A549 (cell line): ENCODE results near the gene MPHOSPH6. TPM values are rescaled to one million over a fixed set of nuclear protein-coding genes. Genes with fewer than 3 reads are reported as not detected.
"Not testable (repeated sequence)": the region's sequence is repeated elsewhere in the genome, so short reads cannot be mapped to it uniquely, and the experiment has no call there.

ENCODE experiments used
- ATAC-seq, 2 experiments: fragments of 200-7000 bp in 1 of 2; fragments of >200 bp in 1 of 2; cut with Nextera tagmentation in 1 of 2; cut with Tn5 transposase in 1 of 2; 3 replicates each; pipeline versions ENCODE4 v1.8.0 to v1.9.1; 2018 to 2020; ENCODE audit warnings: mild to moderate bottlenecking in 1 of 2, moderate library complexity in 1 of 2
- CTCF ChIA-PET: fragments of 300-600 bp; sonication (Branson Sonifier 250); formaldehyde crosslinking; extraction: SDS; loops from one replicate; lab custom pipeline; 2021; ENCODE audit warnings: antibody characterized with exemption, inconsistent platforms; lab: Yijun Ruan, JAX
- POLR2A ChIA-PET: fragments of 350-600 bp; formaldehyde crosslinking; extraction: SDS; loops from one replicate; lab custom pipeline; 2021; ENCODE audit warnings: antibody characterized with exemption, inconsistent platforms; lab: Yijun Ruan, JAX
- DNase-seq, 2 experiments: peaks; one replicate each; pipeline versions ENCODE4 v3.0.0 to v3.0.0-alpha.2; 2011 to 2016; ENCODE audit warnings: low read depth in 1 of 2, low spot score in 1 of 2
- FAIRE-seq: peaks from 2 replicates; lab custom pipeline; 2011; peaks lifted over from hg19 to GRCh38; lab: Jason Lieb, UNC
- H3K27ac ChIP-seq, 2 experiments: fragments of >200 bp; sonication (Bioruptor Twin); formaldehyde crosslinking; 3 replicates each; pipeline ENCODE4 v1.5.1; 2016 to 2017
- H3K4me1 ChIP-seq: fragments of >200 bp; sonication (Bioruptor Twin); formaldehyde crosslinking; 3 replicates; pipeline ENCODE4 v1.6.1; 2016
- H3K4me2 ChIP-seq: fragments of >200 bp; sonication (Bioruptor Twin); formaldehyde crosslinking; 3 replicates; pipeline ENCODE4 v1.6.1; 2016
- H3K4me3 ChIP-seq: fragments of >200 bp; sonication (Bioruptor Twin); formaldehyde crosslinking; 3 replicates; pipeline ENCODE4 v1.5.1; 2016
- H3K9me3 ChIP-seq: fragments of >200 bp; sonication (Bioruptor Twin); formaldehyde crosslinking; 3 replicates; pipeline ENCODE4 v1.6.1; 2016
- CBX2 ChIP-seq: fragments of 200-600 bp; sonication (generic); IDR thresholded peaks from 2 replicates; pipeline ENCODE4 v1.6.1; 2016; ENCODE audit warnings: low read depth, mild to moderate bottlenecking, borderline replicate concordance
- CBX8 ChIP-seq: fragments of 200-600 bp; sonication (generic); IDR thresholded peaks from 2 replicates; pipeline ENCODE4 v1.6.1; 2016
- CEBPB ChIP-seq, 2 experiments: fragments of >200 bp in 1 of 2; sonication (Bioruptor Twin) in 1 of 2; formaldehyde crosslinking in 1 of 2; IDR thresholded peaks; 2 replicates each; pipeline ENCODE4 v1.6.1; 2012 to 2016
- EHF ChIP-seq: fragments of 250-450 bp; sonication (Bioruptor Pico); IDR thresholded peaks from 2 replicates; pipeline ENCODE4 v1.5.0; 2020; ENCODE audit warnings: mild to moderate bottlenecking
- EP300 ChIP-seq, 2 experiments: fragments of >200 bp; sonication (Bioruptor Twin); formaldehyde crosslinking; IDR thresholded peaks; 2 replicates in 1 of 2; 3 replicates in 1 of 2; pipeline ENCODE4 v1.6.1; 2016 to 2017
- FOSL2 ChIP-seq, 2 experiments: fragments of 450-650 bp in 1 of 2; fragments of >200 bp in 1 of 2; sonication (Bioruptor Twin) in 1 of 2; formaldehyde crosslinking; IDR thresholded peaks; 2 replicates each; pipeline versions ENCODE4 v1.5.0 to v1.6.1; 2016 to 2020; ENCODE audit warnings: mild to moderate bottlenecking in 1 of 2, moderate library complexity in 1 of 2
- FOXS1 ChIP-seq: fragments of 250-450 bp; sonication (Bioruptor Pico); IDR thresholded peaks from 2 replicates; pipeline ENCODE4 v1.5.0; 2020; ENCODE audit warnings: mild to moderate bottlenecking, moderate library complexity
- GATA3 ChIP-seq: IDR thresholded peaks from 2 replicates; pipeline ENCODE4 v1.6.1; 2012; ENCODE audit warnings: borderline replicate concordance
- HOXB13 ChIP-seq: fragments of 250-450 bp; sonication (Bioruptor Pico); IDR thresholded peaks from 2 replicates; pipeline ENCODE4 v1.5.0; 2020; ENCODE audit warnings: low read depth, mild to moderate bottlenecking, moderate library complexity
- HOXB5 ChIP-seq: fragments of 250-450 bp; sonication (Bioruptor Pico); IDR thresholded peaks from 2 replicates; pipeline ENCODE4 v1.5.0; 2020; ENCODE audit warnings: mild to moderate bottlenecking, moderate library complexity
- KDM5A ChIP-seq: fragments of 200-600 bp; sonication (generic); IDR thresholded peaks from 2 replicates; pipeline ENCODE4 v1.6.1; 2016; ENCODE audit warnings: antibody characterized with exemption, mild to moderate bottlenecking
- MAFK ChIP-seq: fragments of 450-650 bp; IDR thresholded peaks from 2 replicates; pipeline ENCODE4 v1.6.1; 2014; ENCODE audit not compliant: partially characterized antibody
- NFE2L2 ChIP-seq: fragments of 150-350 bp; conservative IDR thresholded peaks from 2 replicates; pipeline ENCODE4 v1.6.1; 2014; ENCODE audit warnings: low read length
- NR3C1 ChIP-seq: fragments of >200 bp; sonication (Bioruptor Twin); formaldehyde crosslinking; IDR thresholded peaks from 3 replicates; pipeline ENCODE4 v1.6.1; 2017
- POLR2A ChIP-seq: IDR thresholded peaks from 2 replicates; pipeline ENCODE4 v1.6.1; 2012; ENCODE audit warnings: mild to moderate bottlenecking, low read length
- POLR2AphosphoS2 ChIP-seq: conservative IDR thresholded peaks from 2 replicates; pipeline ENCODE4 v1.6.1; 2012; ENCODE audit warnings: low read length, improper control_type of control experiment, inconsistent platforms
- RAD21 ChIP-seq, 2 experiments: fragments of >200 bp in 1 of 2; sonication (Bioruptor Twin) in 1 of 2; formaldehyde crosslinking in 1 of 2; IDR thresholded peaks in 1 of 2; conservative IDR thresholded peaks in 1 of 2; 2 replicates in 1 of 2; 3 replicates in 1 of 2; pipeline ENCODE4 v1.6.1; 2012 to 2018; ENCODE audit warnings: inconsistent platforms in 1 of 2
- RARB ChIP-seq: fragments of 250-450 bp; sonication (Bioruptor Pico); IDR thresholded peaks from 2 replicates; pipeline ENCODE4 v1.8.0; 2021; ENCODE audit warnings: mild to moderate bottlenecking, moderate library complexity
- RFX5 ChIP-seq: fragments of 450-650 bp; IDR thresholded peaks from 2 replicates; pipeline ENCODE4 v1.7.1; 2014; ENCODE audit warnings: antibody characterized with exemption, mild to moderate bottlenecking, moderate library complexity
- RNF2 ChIP-seq: fragments of 200-600 bp; sonication (generic); IDR thresholded peaks from 2 replicates; pipeline ENCODE4 v1.6.1; 2016; ENCODE audit warnings: low read depth, mild to moderate bottlenecking, antibody characterized with exemption, moderate library complexity, borderline replicate concordance
- TP53 ChIP-seq: fragments of 250-450 bp; sonication (Bioruptor Pico); IDR thresholded peaks from 2 replicates; pipeline ENCODE4 v1.5.0; 2021; ENCODE audit warnings: mild to moderate bottlenecking, moderate library complexity
- ZC3H11A ChIP-seq: fragments of 450-650 bp; IDR thresholded peaks from 2 replicates; pipeline ENCODE4 v1.6.1; 2014; ENCODE audit warnings: antibody characterized with exemption, mild to moderate bottlenecking
- ZFP36 ChIP-seq: fragments of 450-650 bp; IDR thresholded peaks from 2 replicates; pipeline ENCODE4 v1.6.1; 2014; ENCODE audit warnings: borderline replicate concordance; ENCODE audit not compliant: partially characterized antibody
- ZSCAN20 ChIP-seq: fragments of 250-450 bp; sonication (Bioruptor Pico); IDR thresholded peaks from 2 replicates; pipeline ENCODE4 v1.8.0; 2022; ENCODE audit warnings: mild to moderate bottlenecking, moderate library complexity
- WGBS: methylation state at CpG from one replicate; pipeline ENCODE4 v1.1.6; 2017; ENCODE audit errors: missing lambda C conversion rate; 5-methylcytosine and 5-hydroxymethylcytosine counted together
- polyA plus RNA-seq, 4 experiments: library from polyadenylated mRNA; depleted of rRNA in 3 of 4; stranded (reverse); fragments of >200 nt; fragmentation: RNase III in 1 of 4; extraction: RNeasy Plus Mini Kit Qiagen cat#74134 plus additional on column Dnase treatment in 1 of 4; gene quantifications; 2 replicates in 3 of 4; 3 replicates in 1 of 4; pipeline ENCODE4 v1.2.3, GENCODE V29; 2011 to 2017
- TF ChIP-seq, protein P1 (sequence below): IDR thresholded peaks from 2 replicates; pipeline ENCODE4 v1.6.1; 2012
- TF ChIP-seq, protein P2 (sequence below): fragments of 250-450 bp; sonication (Bioruptor Pico); IDR thresholded peaks from 2 replicates; pipeline ENCODE4 v1.5.0; 2020; ENCODE audit warnings: low read depth, mild to moderate bottlenecking, moderate library complexity
- TF ChIP-seq, protein P3 (sequence below): IDR thresholded peaks from 2 replicates; pipeline ENCODE4 v1.6.1; 2012; ENCODE audit warnings: low read depth, borderline replicate concordance

MPHOSPH6 gene
- polyA plus RNA-seq, 2 of the 4 experiments (the other 2 are of a cell fraction), result 43.7 to 49.4 TPM

DNA sequence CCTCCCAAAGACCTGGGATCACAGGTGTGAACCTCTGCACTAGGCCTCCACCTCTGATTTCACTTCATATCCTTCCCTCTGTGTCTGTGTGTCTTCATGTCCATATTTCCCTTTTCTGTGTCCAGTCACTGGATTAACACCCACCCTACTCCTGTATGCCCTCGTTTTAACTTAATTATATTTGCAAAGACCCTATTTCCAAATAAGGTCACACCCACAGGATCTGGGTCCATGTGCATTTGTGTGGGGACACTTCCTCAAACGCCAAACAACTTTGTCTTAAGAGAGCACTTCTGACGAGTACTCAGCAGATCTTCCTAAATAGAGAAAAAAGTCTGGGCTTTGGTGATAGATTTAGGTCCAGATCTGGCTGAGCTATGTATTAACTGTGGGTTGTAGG lies 56.3 kb downstream of the MPHOSPH6 start:
- H3K9me3 ChIP-seq, result no peaks in the 10 kb centered on the region
- no peak overlapping the region for H3K4me2 ChIP-seq
- ChIA-PET CTCF (interaction anchor here (0.6 kb wide), 1 partner anchor 858 kb away, joined by 3 read pairs; no protein-coding TSS in a partner anchor), POLR2A (no interaction called here)
- WGBS, result 21% methylated on average over 3 of the region's 3 CpGs
- no peak overlapping the region for H3K27ac ChIP-seq
- H3K4me3 ChIP-seq, result no peak overlapping the region
- FAIRE-seq, result no peak
- no peak for DNase-seq
- TF ChIP-seq RARB (CRISPR knock-in tag) (no peak), MAFK (no peak), NFE2L2 (no peak), POLR2AphosphoS2 (no peak), HOXB13 (CRISPR knock-in tag) (no peak), NR3C1 (no peak), GATA3 (no peak), ZSCAN20 (CRISPR knock-in tag) (no peak), HOXB5 (CRISPR knock-in tag) (no peak), FOXS1 (CRISPR knock-in tag) (no peak), ZC3H11A (no peak), KDM5A (no peak)
- TF ChIP-seq, protein P1, sequence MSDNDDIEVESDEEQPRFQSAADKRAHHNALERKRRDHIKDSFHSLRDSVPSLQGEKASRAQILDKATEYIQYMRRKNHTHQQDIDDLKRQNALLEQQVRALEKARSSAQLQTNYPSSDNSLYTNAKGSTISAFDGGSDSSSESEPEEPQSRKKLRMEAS, result no peak
- TF ChIP-seq, protein P2, sequence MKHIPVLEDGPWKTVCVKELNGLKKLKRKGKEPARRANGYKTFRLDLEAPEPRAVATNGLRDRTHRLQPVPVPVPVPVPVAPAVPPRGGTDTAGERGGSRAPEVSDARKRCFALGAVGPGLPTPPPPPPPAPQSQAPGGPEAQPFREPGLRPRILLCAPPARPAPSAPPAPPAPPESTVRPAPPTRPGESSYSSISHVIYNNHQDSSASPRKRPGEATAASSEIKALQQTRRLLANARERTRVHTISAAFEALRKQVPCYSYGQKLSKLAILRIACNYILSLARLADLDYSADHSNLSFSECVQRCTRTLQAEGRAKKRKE (CRISPR knock-in tag), result no peak
- ATAC-seq, result no peak
- no peaks in the 10 kb centered on the region for H3K4me1 ChIP-seq

DNA sequence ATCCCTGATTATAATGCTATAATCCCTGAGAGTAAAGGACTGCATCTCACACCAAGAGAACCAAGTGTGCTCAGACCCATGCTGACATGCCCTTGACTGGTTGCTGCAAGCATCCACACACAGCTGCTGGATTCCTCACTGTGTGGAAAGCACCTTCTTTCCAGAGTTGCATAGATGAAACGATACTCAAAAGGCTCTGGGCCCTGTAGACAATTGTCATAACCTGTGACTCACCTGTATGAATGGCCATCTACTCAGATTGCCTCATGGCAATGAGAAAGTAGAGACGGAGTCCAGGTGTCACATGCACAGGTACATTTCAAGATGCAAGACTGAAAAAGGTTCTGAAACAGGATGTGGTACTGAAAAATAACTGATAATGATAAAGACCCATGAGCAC lies 58.1 kb downstream of the MPHOSPH6 start:
- DNase-seq, result no peak
- WGBS, result 6% methylated on average over 2 of the region's 2 CpGs
- H3K4me2 ChIP-seq, result no peak overlapping the region
- no peaks in the 10 kb centered on the region for H3K4me1 ChIP-seq
- ChIA-PET CTCF (no interaction called here), POLR2A (no interaction called here)
- H3K9me3 ChIP-seq, result no peaks in the 10 kb centered on the region
- TF ChIP-seq EP300 (IDR thresholded peaks at IDR 0.05), result no peak
- TF ChIP-seq CBX2, result no peak
- TF ChIP-seq RFX5, result no peak
- no peak for TF ChIP-seq POLR2AphosphoS2
- TF ChIP-seq HOXB5 (CRISPR knock-in tag), result no peak
- TF ChIP-seq KDM5A, result no peak
- TF ChIP-seq RAD21 (conservative IDR thresholded peaks at IDR 0.05 in 1 of 2, IDR thresholded peaks at IDR 0.05 in 1 of 2), result no peak
- TF ChIP-seq HOXB13 (CRISPR knock-in tag), result no peak
- ATAC-seq, result peak in 1 of 2 experiments; percentile 34; a peak in 1 of 6 replicates
- FAIRE-seq, result no peak
- H3K4me3 ChIP-seq, result no peak overlapping the region
- H3K27ac ChIP-seq, result no peak overlapping the region

DNA sequence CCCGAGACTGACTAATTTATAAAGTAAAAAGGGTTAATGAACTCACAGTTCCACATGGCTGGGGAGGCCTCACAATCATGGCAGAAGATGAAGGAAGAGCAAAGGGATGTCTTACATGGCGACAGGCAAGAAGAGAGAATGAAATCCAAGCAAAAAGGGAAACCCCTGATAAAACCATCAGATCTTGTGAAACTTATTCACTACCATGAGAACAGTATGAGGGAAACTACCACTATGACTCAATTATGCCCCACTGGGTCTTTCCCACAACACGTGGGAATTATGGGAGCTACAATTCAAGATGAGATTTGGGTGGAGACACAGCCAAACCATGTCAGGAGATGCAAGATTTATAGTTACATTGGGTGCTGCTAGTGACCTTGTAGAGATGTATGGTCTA lies 60.8 kb downstream of the MPHOSPH6 start:
- H3K4me2 ChIP-seq, POLR2A ChIA-PET, H3K9me3 ChIP-seq, ATAC-seq, FAIRE-seq, H3K4me1 ChIP-seq, H3K27ac ChIP-seq, DNase-seq, CTCF ChIA-PET, H3K4me3 ChIP-seq: not testable (repeated sequence)
- WGBS, result 3% methylated on average over 3 of the region's 3 CpGs

DNA sequence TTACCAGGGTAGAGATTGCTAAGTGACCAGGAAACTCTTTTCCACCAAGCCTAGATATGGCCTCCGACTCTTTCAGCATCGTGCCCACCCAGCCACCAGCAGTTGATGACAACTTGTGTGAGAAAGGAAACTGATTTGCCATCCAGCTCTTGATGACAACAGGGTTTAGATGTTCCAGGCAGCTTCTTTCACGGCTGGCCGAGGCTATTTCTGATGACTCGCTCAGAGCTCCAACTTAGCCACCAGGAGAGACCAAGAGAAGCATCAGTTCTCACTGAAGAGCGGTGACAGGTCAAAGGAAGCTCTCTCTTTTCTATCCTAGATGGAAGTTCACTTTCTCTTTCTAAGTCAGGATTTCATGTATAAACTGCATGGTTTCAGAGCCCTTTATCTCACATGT lies 61.2 kb downstream of the MPHOSPH6 start:
- no peak for DNase-seq
- WGBS, result 23% methylated on average over 6 of the region's 6 CpGs
- TF ChIP-seq ZFP36 (no peak), TP53 (CRISPR knock-in tag) (no peak), EHF (CRISPR knock-in tag) (no peak), ZSCAN20 (CRISPR knock-in tag) (no peak), POLR2A (no peak), CEBPB (IDR thresholded peaks at IDR 0.05) (no peak), HOXB13 (CRISPR knock-in tag) (no peak), GATA3 (no peak), FOSL2 (IDR thresholded peaks at IDR 0.05) (no peak), FOSL2 (CRISPR knock-in tag; IDR thresholded peaks at IDR 0.05) (no peak), FOXS1 (CRISPR knock-in tag) (no peak), RAD21 (conservative IDR thresholded peaks at IDR 0.05 in 1 of 2, IDR thresholded peaks at IDR 0.05 in 1 of 2) (no peak), HOXB5 (CRISPR knock-in tag) (no peak), RNF2 (no peak), CBX8 (no peak), RARB (CRISPR knock-in tag) (no peak), ZC3H11A (no peak)
- TF ChIP-seq, protein P3, sequence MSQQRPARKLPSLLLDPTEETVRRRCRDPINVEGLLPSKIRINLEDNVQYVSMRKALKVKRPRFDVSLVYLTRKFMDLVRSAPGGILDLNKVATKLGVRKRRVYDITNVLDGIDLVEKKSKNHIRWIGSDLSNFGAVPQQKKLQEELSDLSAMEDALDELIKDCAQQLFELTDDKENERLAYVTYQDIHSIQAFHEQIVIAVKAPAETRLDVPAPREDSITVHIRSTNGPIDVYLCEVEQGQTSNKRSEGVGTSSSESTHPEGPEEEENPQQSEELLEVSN, result no peak
- TF ChIP-seq, all 56 proteins: peak for 0
- H3K9me3 ChIP-seq, result no peaks in the 10 kb centered on the region
- H3K4me3 ChIP-seq, result no peak overlapping the region
- H3K4me2 ChIP-seq, result no peak overlapping the region
- ChIA-PET CTCF (interaction anchor here (0.6 kb wide), 1 partner anchor 82 kb away, joined by 3 read pairs; no protein-coding TSS in a partner anchor), POLR2A (no interaction called here)
- ATAC-seq, result no peak
- H3K27ac ChIP-seq, result no peak overlapping the region
- H3K4me1 ChIP-seq, result no peaks in the 10 kb centered on the region
- no peak for FAIRE-seq
